H9 (cell line): ENCODE data around the gene LSG1. TPM values are rescaled to one million over a fixed set of nuclear protein-coding genes. Genes with fewer than 3 reads are reported as not detected.

Source experiments
- DNase-seq: peaks from one replicate; pipeline ENCODE4 v3.0.0-alpha.2; 2017
- H2AFZ ChIP-seq: one replicate; pipeline ENCODE4 v1.6.1; 2013; ENCODE audit warnings: mild to moderate bottlenecking, low read length, control low read depth, moderate library complexity
- H2AK5ac ChIP-seq: 2 replicates; pipeline ENCODE4 v1.6.1; 2013; ENCODE audit warnings: low read length, control low read depth, mixed read lengths; ENCODE audit not compliant: insufficient read length
- H2BK120ac ChIP-seq: one replicate; pipeline ENCODE4 v1.6.1; 2013; ENCODE audit warnings: low read depth, mild to moderate bottlenecking, low read length, control low read depth, inconsistent platforms; ENCODE audit not compliant: poor library complexity, severe bottlenecking
- H2BK12ac ChIP-seq: 2 replicates; pipeline ENCODE4 v1.6.1; 2013; ENCODE audit warnings: low read length, control low read depth, mixed read lengths, low read depth; ENCODE audit not compliant: insufficient read length
- H2BK15ac ChIP-seq: 2 replicates; pipeline ENCODE4 v1.6.1; 2013; ENCODE audit warnings: low read depth, low read length, control low read depth
- H2BK20ac ChIP-seq: one replicate; pipeline ENCODE4 v1.6.1; 2013; ENCODE audit warnings: low read depth, mild to moderate bottlenecking, low read length, control low read depth, inconsistent platforms; ENCODE audit not compliant: poor library complexity, severe bottlenecking
- H2BK5ac ChIP-seq: 2 replicates; pipeline ENCODE4 v1.6.1; 2013; ENCODE audit warnings: low read length, control low read depth, mixed read lengths; ENCODE audit not compliant: insufficient read length
- H3K14ac ChIP-seq: 2 replicates; pipeline ENCODE4 v1.6.1; 2013; ENCODE audit warnings: low read length, control low read depth; ENCODE audit not compliant: insufficient read depth
- H3K18ac ChIP-seq: 2 replicates; pipeline ENCODE4 v1.6.1; 2013; ENCODE audit warnings: low read depth, mild to moderate bottlenecking, mixed read lengths, low read length, control low read depth; ENCODE audit not compliant: insufficient read length
- H3K23ac ChIP-seq: 2 replicates; pipeline ENCODE4 v1.6.1; 2013; ENCODE audit warnings: low read length, control low read depth, mixed read lengths, low read depth; ENCODE audit not compliant: insufficient read length
- H3K23me2 ChIP-seq: 2 replicates; pipeline ENCODE4 v1.6.1; 2013; ENCODE audit warnings: low read depth, mild to moderate bottlenecking, mixed read lengths, low read length, control low read depth; ENCODE audit not compliant: insufficient read length, poor library complexity, severe bottlenecking
- H3K27ac ChIP-seq: 2 replicates; pipeline ENCODE4 v1.5.1; 2013; ENCODE audit warnings: low read length, control low read depth, mixed read lengths, low read depth; ENCODE audit not compliant: insufficient read length
- H3K27me3 ChIP-seq: 2 replicates; pipeline ENCODE4 v1.6.1; 2013; ENCODE audit warnings: low read length, control low read depth, inconsistent platforms; ENCODE audit not compliant: insufficient read depth
- H3K4ac ChIP-seq: 2 replicates; pipeline ENCODE4 v1.6.1; 2013; ENCODE audit warnings: low read depth, mild to moderate bottlenecking, control low read depth, inconsistent platforms, low read length, moderate library complexity
- H3K4me1 ChIP-seq: 2 replicates; pipeline ENCODE4 v1.6.1; 2013; ENCODE audit warnings: low read length, control low read depth, inconsistent platforms; ENCODE audit not compliant: insufficient read depth
- H3K4me2 ChIP-seq: 2 replicates; pipeline ENCODE4 v1.6.1; 2013; ENCODE audit warnings: low read length, control low read depth, mixed read lengths; ENCODE audit not compliant: insufficient read length, insufficient read depth
- H3K56ac ChIP-seq: 2 replicates; pipeline ENCODE4 v1.6.1; 2013; ENCODE audit warnings: low read depth, mild to moderate bottlenecking, mixed read lengths, low read length, control low read depth; ENCODE audit not compliant: insufficient read length
- H3K79me1 ChIP-seq: 2 replicates; pipeline ENCODE4 v1.6.1; 2013; ENCODE audit warnings: low read depth, mild to moderate bottlenecking, moderate library complexity, low read length, control low read depth, inconsistent platforms; ENCODE audit not compliant: insufficient read depth, poor library complexity, severe bottlenecking
- H3K79me2 ChIP-seq: 2 replicates; pipeline ENCODE4 v1.6.1; 2013; ENCODE audit warnings: low read length, control low read depth, inconsistent platforms; ENCODE audit not compliant: insufficient read depth
- H3K9ac ChIP-seq: 2 replicates; pipeline ENCODE4 v1.6.1; 2013; ENCODE audit warnings: low read length, control low read depth, mixed read lengths; ENCODE audit not compliant: insufficient read length; ENCODE audit errors: extremely low read depth
- H3K9me3 ChIP-seq: one replicate; pipeline ENCODE4 v1.6.1; 2013; ENCODE audit warnings: low read depth, low read length, inconsistent platforms; ENCODE audit not compliant: control insufficient read depth
- H3T11ph ChIP-seq: one replicate; pipeline ENCODE4 v1.6.1; 2013; ENCODE audit warnings: mild to moderate bottlenecking, low read length, control low read depth, inconsistent platforms
- H4K20me1 ChIP-seq: one replicate; pipeline ENCODE4 v1.6.1; 2013; ENCODE audit not compliant: control insufficient read depth, insufficient read length, insufficient read depth
- H4K5ac ChIP-seq: 2 replicates; pipeline ENCODE4 v1.6.1; 2013; ENCODE audit warnings: low read depth, mild to moderate bottlenecking, mixed read lengths, low read length, control low read depth; ENCODE audit not compliant: insufficient read length
- H4K8ac ChIP-seq: replicated peaks from 2 replicates; pipeline ENCODE4 v1.6.1; 2013; ENCODE audit warnings: low read length, control low read depth, mixed read lengths, low read depth; ENCODE audit not compliant: insufficient read length
- H4K91ac ChIP-seq: 2 replicates; pipeline ENCODE4 v1.6.1; 2013; ENCODE audit warnings: low read depth, mild to moderate bottlenecking, moderate library complexity, mixed read lengths, low read length, control low read depth; ENCODE audit not compliant: insufficient read length
- H3K27ac Mint-ChIP-seq, 3 experiments: 2 replicates in 2 of 3; 3 replicates in 1 of 3; pipeline ENCODE4 v1.8.0; 2020 to 2021; ENCODE audit warnings: mixed read lengths in 3 of 3, mild to moderate bottlenecking in 1 of 3, moderate library complexity in 1 of 3
- H3K27me3 Mint-ChIP-seq: 2 replicates; pipeline ENCODE4 v1.8.0; 2021; ENCODE audit warnings: low read depth, mild to moderate bottlenecking, moderate library complexity, mixed read lengths
- H3K36me3 Mint-ChIP-seq, 3 experiments: 2 replicates in 2 of 3; 3 replicates in 1 of 3; pipeline ENCODE4 v1.8.0; 2020 to 2021; ENCODE audit warnings: low read depth in 3 of 3, mixed read lengths in 3 of 3; ENCODE audit not compliant: insufficient read depth in 1 of 3
- H3K4me1 Mint-ChIP-seq, 2 experiments: 2 replicates each; pipeline ENCODE4 v1.8.0; 2020; ENCODE audit warnings: mixed read lengths in 2 of 2
- H3K4me3 Mint-ChIP-seq, 2 experiments: 2 replicates in 1 of 2; 3 replicates in 1 of 2; pipeline ENCODE4 v1.8.0; 2020 to 2021; ENCODE audit warnings: mild to moderate bottlenecking in 2 of 2, mixed read lengths in 2 of 2, moderate library complexity in 1 of 2
- H3K9me3 Mint-ChIP-seq, 2 experiments: 2 replicates in 1 of 2; 3 replicates in 1 of 2; pipeline ENCODE4 v1.8.0; 2020; ENCODE audit warnings: mild to moderate bottlenecking in 2 of 2, mixed read lengths in 2 of 2, moderate library complexity in 1 of 2
- CTCF ChIP-seq: fragments of 200-600 bp; sonication (generic); conservative IDR thresholded peaks from 3 replicates; pipeline ENCODE4 v1.8.0; 2021; ENCODE audit warnings: antibody characterized with exemption, mild to moderate bottlenecking
- WGBS: extraction: QIAGEN DNeasy Blood & Tissue Kit; methylation state at CpG from one replicate; pipeline ENCODE4 v1.1.7; 2013; ENCODE audit warnings: missing lambda C conversion rate, low lambda C conversion rate, mixed read lengths; ENCODE audit not compliant: insufficient read length; ENCODE audit errors: extremely low coverage; 5-methylcytosine and 5-hydroxymethylcytosine counted together
- total RNA-seq: library from RNA; stranded (reverse); gene quantifications from 2 replicates; pipeline ENCODE4 v1.2.1, GENCODE V29; 2021

LSG1 gene
- total RNA-seq, 1 experiment from 2014 or later = 63.3 TPM

DNA sequence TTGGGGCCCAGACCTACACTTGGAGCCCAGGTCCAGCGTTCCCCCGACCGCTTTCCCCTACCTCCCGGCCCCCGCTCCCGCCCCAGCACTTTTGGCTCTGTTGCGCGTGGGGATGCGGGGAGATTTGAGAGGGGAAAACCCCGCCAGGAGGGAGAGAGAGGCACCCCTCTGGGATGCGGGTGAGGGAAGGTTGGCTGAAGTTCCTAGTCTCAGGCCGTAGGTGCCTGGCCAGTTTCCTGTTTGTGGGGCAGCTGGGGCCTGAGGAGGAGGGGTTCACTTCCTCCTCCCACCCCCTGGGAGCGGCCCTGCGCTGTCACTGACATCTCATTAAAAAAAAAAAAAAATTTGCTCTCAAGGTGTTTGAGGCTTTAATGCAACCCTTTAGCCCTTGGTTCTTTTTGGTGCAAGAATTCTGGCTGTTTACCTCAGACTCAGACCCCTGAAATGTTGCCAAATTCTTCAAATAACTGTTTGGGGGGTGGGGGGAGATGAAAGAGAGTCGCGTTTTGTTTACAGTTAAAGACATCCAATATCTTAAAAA, 16.3 kb upstream of the LSG1 start:
- Histone ChIP-seq H3K4me1 (peaks cover 3% of the 10 kb centered on the region; the same call in 1 of the 2 replicates), H3K27ac (no peak overlapping the region), H3K79me1 (no peaks in the 10 kb centered on the region), H2AK5ac (no peak overlapping the region), H4K5ac (no peak overlapping the region), H3K56ac (no peak overlapping the region), H2BK120ac (no peak overlapping the region), H2AFZ (no peak overlapping the region), H4K91ac (no peak overlapping the region), H3K9me3 (no peaks in the 10 kb centered on the region), H3K23me2 (peaks cover 26% of the 10 kb centered on the region), H4K8ac (no peak overlapping the region), H2BK5ac (no peak overlapping the region), H2BK20ac (no peak overlapping the region), H2BK12ac (no peak overlapping the region), H4K20me1 (no peaks in the 10 kb centered on the region), H3K14ac (peak overlapping the region; percentile 15), H3T11ph (no peak overlapping the region), H3K18ac (no peak overlapping the region), H3K4me2 (peak overlapping the region; percentile 74), H3K23ac (no peak overlapping the region), H3K9ac (no peak overlapping the region), H3K79me2 (no peaks in the 10 kb centered on the region), H3K27me3 (peaks cover 22% of the 10 kb centered on the region; the same call in 1 of the 2 replicates), H2BK15ac (no peak overlapping the region), H3K4ac (no peak overlapping the region)
- peaks cover 28 to 46% of the 10 kb centered on the region in 2 experiments for H3K4me1 Mint-ChIP-seq
- peak; percentile 64 for DNase-seq
- TF ChIP-seq CTCF = no peak
- 0 out of 7 replicates have a peak, but pooled peaks cover 0 to 2% (median 0%) of the 10 kb centered on the region in 3 experiments for H3K36me3 Mint-ChIP-seq
- peaks cover 48% of the 10 kb centered on the region for H3K27me3 Mint-ChIP-seq
- H3K9me3 Mint-ChIP-seq = no peaks in the 10 kb centered on the region; a peak in 2 of 5 replicates
- H3K4me3 Mint-ChIP-seq = peak overlapping the region; percentile 60 to 92
- no CpG with 5 or more reads among the region's 16 CpGs for WGBS
- H3K27ac Mint-ChIP-seq = no peak overlapping the region
